Epidermal melanocyte (primary cell): ENCODE measurements around the gene PEX7.
"Not testable (repeated sequence)": the region's sequence is repeated elsewhere in the genome, so short reads cannot be mapped to it uniquely, and the experiment has no call there.

Experiments used
- DNase-seq: peaks from one replicate; pipeline ENCODE4 v3.0.0; 2011; ENCODE audit warnings: low spot score; ENCODE audit not compliant: insufficient read length

PEX7 gene

DNA sequence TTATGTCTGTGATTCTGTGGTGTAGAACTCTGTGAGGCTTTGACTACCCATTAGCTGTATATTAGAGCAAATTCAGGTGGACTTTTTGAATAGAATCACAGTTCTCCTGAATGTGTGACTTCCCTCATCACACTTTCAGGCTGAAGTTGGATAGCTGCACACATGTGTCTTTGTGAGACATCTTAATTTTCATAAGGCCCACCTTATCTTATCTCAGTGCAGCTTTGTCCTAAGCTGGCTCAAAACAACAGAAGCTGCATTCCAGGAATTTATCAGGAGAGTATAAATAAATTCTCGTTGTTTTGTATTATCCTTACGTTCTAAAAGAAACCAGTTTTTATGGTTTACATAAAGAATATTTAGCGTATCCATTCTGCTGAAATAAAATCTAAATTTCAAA lies 73.5 kb downstream of the PEX7 start:
- DNase-seq: no peak

DNA sequence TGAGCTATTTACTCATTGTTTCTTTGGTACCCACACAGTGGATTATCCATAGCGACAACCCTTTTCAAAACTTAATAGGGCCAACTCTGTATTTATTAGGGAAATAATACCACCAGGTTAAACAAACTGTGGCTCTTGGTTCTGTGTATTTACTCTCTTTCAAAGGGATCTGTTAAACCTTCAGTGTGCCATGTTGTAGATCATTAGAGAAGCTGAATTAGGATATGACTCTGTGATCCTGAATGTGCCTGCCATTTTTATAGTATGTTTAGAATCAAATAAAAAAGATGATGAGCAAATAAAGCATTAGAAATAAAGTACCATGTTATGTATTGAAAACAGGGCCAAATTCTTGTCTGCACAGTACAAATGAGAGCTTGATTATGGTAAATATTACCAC lies 74.7 kb downstream of the PEX7 start:
- no peak for DNase-seq

- no peak for DNase-seq
These were observed 78.9 kb downstream of the PEX7 start for GRCh38 chr6:136901212-136901784.

- not testable (repeated sequence) for DNase-seq
These were observed 82.1 kb downstream of the PEX7 start for GRCh38 chr6:136904477-136904876.

- DNase-seq: no peak
These were observed 92.6 kb downstream of the PEX7 start for GRCh38 chr6:136914947-136915346.

DNA sequence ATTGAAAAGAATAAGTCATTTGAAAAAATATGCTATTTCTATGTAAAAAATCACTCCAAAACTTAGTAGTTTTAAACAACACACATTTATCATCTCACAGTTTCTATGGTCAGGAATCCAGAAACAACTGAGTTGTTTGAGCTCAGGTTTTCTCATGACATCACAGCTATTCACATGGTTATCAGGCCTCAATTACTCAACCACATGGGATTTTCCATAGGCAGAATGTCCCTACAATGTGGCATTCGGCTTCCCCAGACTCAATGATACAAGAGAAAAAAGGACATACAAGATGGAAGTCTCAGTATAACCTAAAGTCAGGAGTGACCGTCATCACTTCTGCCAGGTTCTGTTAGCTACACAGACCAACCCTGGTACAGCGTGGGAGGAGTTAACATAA lies 96.3 kb downstream of the PEX7 start:
- no peak for DNase-seq

- no peak for DNase-seq
These were observed 97.8 kb downstream of the PEX7 start for GRCh38 chr6:136920216-136920615.

DNA sequence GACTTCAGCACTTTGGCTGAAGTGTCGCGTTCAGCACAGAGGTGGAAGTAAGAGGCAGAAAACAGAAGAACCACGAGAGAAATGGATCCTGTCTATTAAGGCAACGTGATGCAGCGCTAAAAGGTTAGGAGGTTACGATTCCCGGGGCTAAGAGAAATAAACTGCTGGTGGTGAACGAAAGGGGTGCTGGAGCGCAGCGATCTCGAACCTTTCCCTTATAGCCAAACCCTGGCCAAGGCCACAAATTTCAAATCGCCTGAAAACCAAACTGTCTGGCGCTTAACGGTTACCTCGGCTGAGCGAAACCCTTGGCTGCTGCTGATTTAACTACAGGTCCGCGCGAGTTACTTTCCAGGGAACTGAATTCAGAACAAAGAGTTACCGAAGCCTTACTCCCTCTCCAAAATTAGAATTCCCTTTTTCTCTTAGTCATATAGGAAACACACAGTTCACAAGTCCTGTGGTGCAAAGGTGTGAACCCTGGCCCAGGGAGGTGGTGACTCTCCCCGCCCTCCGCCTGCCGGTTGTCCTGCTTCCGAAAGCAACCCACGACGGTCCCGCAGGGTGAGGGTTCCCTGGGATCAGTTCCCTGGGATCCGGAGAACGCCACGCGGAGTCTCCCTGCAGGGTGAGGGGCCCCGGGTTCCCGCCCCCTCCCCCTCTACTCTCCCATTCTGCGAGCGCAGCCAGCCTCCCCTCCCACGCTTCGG lies 98.4 kb downstream of the PEX7 start:
- DNase-seq: no peak

DNA sequence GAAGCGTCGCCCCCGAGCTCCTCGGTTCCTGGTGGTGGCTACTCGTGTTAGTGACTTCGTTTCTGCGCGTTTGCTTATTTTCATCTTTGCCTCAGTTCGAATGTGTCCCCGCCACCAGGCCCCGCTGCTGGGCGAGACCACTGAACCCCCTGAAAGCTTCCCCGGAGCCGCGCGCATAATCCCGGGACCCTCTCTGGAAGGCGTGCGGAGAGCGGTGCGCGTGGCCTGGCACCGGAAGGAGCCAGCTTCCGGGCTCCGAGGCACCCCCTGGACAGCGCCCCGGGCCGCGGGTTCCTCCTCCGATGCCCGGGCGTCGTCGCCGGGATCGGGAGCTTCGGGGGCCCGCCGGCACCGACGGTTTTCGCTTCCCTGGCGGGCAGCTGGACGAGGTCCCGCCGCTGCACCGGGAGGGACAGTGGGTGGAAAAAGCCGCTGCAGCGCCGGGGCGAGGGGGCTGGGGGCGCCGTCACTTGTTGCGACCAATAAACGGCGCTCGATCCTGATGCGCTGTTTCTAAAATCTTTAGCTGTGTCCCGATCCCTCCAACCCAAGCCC lies 99.1 kb downstream of the PEX7 start:
- DNase-seq: no peak

DNA sequence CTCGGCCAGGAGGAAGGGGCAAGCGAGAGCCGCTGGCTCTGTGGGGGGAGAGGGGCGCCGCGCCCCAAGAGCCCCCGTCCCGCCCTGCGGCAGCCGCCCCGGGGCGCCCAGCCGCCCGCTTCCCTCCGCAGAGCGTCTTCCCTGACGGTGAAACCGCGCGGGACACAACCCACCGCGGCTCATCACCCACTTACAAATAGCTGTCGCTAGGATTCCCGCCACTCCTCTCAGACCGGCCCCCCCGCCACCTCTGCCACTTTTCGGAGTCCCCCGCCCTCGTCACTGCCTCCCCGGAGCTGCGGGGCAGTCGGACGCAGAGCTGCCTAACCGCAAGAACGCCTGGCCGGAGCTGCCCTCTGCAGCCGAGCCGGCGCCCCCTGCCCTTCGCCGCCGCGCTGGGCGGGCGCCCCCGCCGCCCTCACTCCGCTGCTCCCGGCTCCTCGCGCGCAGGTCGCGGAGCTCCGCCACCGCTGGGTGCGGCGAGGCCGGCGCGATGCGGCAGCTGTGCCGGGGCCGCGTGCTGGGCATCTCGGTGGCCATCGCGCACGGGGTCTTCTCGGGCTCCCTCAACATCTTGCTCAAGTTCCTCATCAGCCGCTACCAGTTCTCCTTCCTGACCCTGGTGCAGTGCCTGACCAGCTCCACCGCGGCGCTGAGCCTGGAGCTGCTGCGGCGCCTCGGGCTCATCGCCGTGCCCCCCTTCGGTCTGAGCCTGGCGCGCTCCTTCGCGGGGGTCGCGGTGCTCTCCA lies 99.7 kb downstream of the PEX7 start, which contains the start of gene SLC35D3:
TSS of gene SLC35D3 (plus strand) at position 366 of the 749 bp plus-strand sequence. CDS start at position 494, 128 bp downstream.
- DNase-seq: no peak

GRCh38 chr6:136922685-136923006 lies 100.3 kb downstream of the PEX7 start:
- DNase-seq: no peak

DNA sequence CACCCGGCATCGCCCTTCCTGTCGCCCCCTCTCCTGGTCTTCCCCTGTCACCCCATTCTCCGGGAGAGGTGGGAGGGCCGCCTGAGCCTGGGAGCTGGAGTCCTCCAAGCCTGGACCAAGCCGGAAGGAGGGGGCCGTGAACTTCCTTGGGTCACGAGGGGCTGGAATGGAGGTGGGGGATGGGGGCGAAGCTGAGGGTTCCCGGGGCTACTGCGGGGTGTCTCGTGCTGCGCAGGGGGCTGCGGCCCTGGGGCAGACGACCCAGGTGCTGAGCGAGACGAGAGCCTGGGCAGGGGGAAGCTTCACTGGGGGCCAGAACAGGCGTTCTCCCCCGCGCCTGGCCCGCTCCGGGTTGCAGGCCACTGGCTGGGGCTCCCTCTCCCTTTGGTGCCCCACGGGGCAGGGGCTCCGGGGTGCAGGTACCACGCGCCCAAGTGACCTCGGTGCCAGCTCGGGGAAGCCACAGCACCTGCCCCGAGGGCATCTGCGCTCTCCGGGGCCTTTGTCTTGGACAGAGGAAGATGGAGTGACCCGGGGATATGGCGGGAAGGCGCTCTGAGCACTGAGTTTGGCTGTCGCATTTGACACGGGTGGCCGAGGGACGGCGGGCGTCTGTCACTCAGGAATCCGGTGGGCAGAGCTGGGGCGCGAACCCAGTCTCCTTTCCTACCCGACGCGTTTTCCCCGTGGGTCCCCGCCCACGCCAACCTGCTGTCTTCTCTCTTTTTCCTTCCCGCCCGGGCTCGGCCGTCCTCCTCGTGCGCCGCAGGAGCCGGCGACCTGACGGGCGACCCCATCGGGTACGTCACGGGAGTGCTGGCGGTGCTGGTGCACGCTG lies 100.9 kb downstream of the PEX7 start:
- no peak for DNase-seq

- DNase-seq: no peak
These were observed 101.7 kb downstream of the PEX7 start for GRCh38 chr6:136923954-136924673.

GRCh38 chr6:136926383-136926782 lies 104.0 kb downstream of the PEX7 start:
- no peak for DNase-seq

DNA sequence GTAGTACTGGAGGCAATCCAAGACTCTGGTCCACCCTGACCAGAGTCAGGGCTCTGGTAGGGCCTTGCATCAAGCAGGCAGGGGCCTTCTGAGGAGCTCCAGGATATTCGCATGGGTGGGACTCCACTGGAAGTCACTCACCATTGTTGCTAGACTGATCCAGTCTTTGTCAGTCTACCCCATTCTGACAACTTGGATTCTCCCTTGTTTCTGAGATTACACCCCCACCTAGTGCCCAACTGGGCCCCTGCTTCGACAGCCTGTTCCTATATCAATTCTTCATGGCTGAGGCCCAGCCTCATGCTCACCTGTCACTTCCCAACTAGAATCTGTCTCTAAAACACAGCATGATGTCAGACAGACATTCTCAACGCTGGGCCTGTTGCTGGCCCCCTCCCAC lies 104.9 kb downstream of the PEX7 start:
- DNase-seq: no peak

GRCh38 chr6:136930528-136930927 lies 108.1 kb downstream of the PEX7 start:
- no peak for DNase-seq

- no peak for DNase-seq
These were observed 110.2 kb downstream of the PEX7 start for GRCh38 chr6:136932599-136932998.

DNA sequence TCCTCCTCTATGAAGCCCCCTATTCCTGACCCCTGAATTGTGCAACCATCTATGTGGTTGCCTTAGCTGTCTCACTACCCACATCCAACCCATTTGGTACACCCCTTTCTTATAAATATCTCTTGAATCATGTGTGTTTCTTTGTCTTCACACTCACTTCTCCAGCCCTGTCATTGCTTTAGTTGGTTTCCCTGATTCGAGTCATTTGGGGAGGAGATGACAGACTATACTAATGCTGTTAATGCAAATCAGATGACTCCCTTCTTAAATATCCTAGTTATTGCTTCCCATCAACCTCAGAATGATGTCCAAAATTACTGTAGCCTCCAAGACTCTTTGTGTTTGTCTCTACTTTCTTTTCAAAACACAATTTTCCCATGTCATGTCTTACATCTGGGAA lies 122.7 kb downstream of the PEX7 start:
- no peak for DNase-seq

DNA sequence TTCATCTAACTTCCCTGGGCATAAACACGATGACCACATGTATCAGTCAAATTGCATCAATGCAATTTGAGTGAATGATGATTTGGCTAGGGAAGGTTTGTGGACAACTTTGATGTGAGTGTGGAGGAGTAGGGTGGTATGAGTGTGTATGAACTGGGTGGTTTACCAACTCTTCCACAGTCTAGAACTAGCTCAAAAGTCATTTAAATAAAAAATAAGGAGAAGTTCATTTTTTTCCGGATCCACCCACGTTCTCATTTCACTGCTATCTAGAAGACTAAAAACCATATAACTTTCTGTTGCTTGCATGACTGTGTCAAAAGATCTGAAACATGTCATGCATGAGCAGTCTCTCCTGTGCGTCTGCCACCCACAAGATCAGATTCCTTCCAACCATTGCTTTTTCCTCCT lies 123.3 kb downstream of the PEX7 start:
- no peak for DNase-seq

DNA sequence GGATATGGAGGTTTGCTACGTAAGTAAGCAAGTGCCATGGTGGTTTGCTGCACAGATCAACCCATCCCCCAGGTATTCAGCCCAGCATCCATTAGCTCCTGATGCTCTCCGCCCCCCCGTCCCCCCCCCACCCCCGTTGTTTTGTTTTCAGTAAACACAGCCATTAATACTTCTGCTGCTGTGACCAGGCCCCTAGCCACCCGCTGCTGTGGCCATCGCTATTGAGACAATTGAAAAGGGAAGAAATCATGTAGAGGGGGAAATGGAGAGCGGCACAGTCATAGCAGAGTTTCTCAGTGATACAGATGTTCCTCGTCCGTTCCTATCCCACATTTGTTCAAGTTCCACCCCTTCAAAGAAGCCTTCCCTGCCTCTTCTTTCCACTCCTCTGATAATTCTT lies 124.6 kb downstream of the PEX7 start:
- no peak for DNase-seq

- not testable (repeated sequence) for DNase-seq
These were observed 127.6 kb downstream of the PEX7 start for GRCh38 chr6:136949957-136950356.
